RKO (cell line): Measurements from ENCODE around the gene FEZ2.

Source experiments
- DNase-seq: peaks from one replicate; pipeline ENCODE4 v3.0.0-alpha.2; 2016; ENCODE audit warnings: low spot score

Gene FEZ2

GRCh38 chr2:36587101-36587500, 10.9 kb downstream of the FEZ2 start:
- DNase-seq = no peak

GRCh38 chr2:36586672-36587071, 11.3 kb downstream of the FEZ2 start:
- DNase-seq = no peak

- DNase-seq = no peak
These were observed 13.7 kb downstream of the FEZ2 start for GRCh38 chr2:36584148-36584794.

- DNase-seq = no peak
These were observed 15.0 kb downstream of the FEZ2 start for GRCh38 chr2:36582951-36583350.

GRCh38 chr2:36582538-36582937, 15.4 kb downstream of the FEZ2 start:
- DNase-seq = no peak

GRCh38 chr2:36579297-36579664, 18.7 kb downstream of the FEZ2 start:
- no peak for DNase-seq

- DNase-seq = peak; percentile 96
These were observed 19.3 kb downstream of the FEZ2 start for GRCh38 chr2:36578343-36579296.

GRCh38 chr2:36577884-36578283, 20.1 kb downstream of the FEZ2 start:
- DNase-seq = peak; percentile 66

- DNase-seq = peak; percentile 90
These were observed 23.4 kb downstream of the FEZ2 start for GRCh38 chr2:36574560-36574959.

GRCh38 chr2:36573165-36573564, 24.8 kb downstream of the FEZ2 start:
- DNase-seq = peak; percentile 56

- peak; percentile 85 for DNase-seq
These were observed 25.3 kb downstream of the FEZ2 start for GRCh38 chr2:36572719-36573059.

- DNase-seq = peak; percentile 78
These were observed 25.8 kb downstream of the FEZ2 start for GRCh38 chr2:36572054-36572718.

GRCh38 chr2:36570416-36570815, 27.6 kb downstream of the FEZ2 start:
- peak; percentile 95 for DNase-seq

- DNase-seq = peak; percentile 76
These were observed 28.6 kb downstream of the FEZ2 start for GRCh38 chr2:36569267-36569856.

GRCh38 chr2:36568516-36569246, 29.3 kb downstream of the FEZ2 start:
- peak; percentile 98 for DNase-seq

- DNase-seq = peak; percentile 80
These were observed 30.1 kb downstream of the FEZ2 start for GRCh38 chr2:36567711-36568408.

- DNase-seq = peak; percentile 84
These were observed 31.1 kb downstream of the FEZ2 start for GRCh38 chr2:36566887-36567286.

- DNase-seq = peak; percentile 76
These were observed 32.3 kb downstream of the FEZ2 start for GRCh38 chr2:36565712-36566111.

- peak; percentile 76 for DNase-seq
These were observed 33.5 kb downstream of the FEZ2 start for GRCh38 chr2:36564377-36564930.

- DNase-seq = peak; percentile 63
These were observed 34.9 kb downstream of the FEZ2 start for GRCh38 chr2:36562973-36563532.
